Neural progenitor cell (in vitro differentiated cells): ENCODE measurements around the gene MRPS25. TPM values are rescaled to one million over a fixed set of nuclear protein-coding genes. Genes with fewer than 3 reads are reported as not detected.

ENCODE experiments used
- DNase-seq: peaks from one replicate; pipeline ENCODE4 v3.0.0-alpha.2; 2016; ENCODE audit warnings: low spot score
- H2AFZ ChIP-seq: fragments of 200-600 bp; sonication (generic); replicated peaks from 2 replicates; pipeline ENCODE4 v1.6.1; 2016; ENCODE audit warnings: antibody characterized with exemption
- H3F3A ChIP-seq: fragments of 200-600 bp; sonication (generic); 2 replicates; pipeline ENCODE4 v1.6.1; 2016; ENCODE audit warnings: antibody characterized with exemption, low read depth
- H3K27ac ChIP-seq: fragments of 200-600 bp; sonication (generic); 2 replicates; pipeline ENCODE4 v1.5.1; 2016; ENCODE audit warnings: mild to moderate bottlenecking
- H3K27me3 ChIP-seq: fragments of 200-600 bp; sonication (generic); 2 replicates; pipeline ENCODE4 v1.6.1; 2016; ENCODE audit warnings: mild to moderate bottlenecking, moderate library complexity
- H3K36me3 ChIP-seq: fragments of 200-600 bp; sonication (generic); 2 replicates; pipeline ENCODE4 v1.5.1; 2016
- H3K4me1 ChIP-seq: fragments of 200-600 bp; sonication (generic); 2 replicates; pipeline ENCODE4 v1.6.1; 2016; ENCODE audit warnings: mixed run types
- H3K4me2 ChIP-seq: fragments of 200-600 bp; sonication (generic); 2 replicates; pipeline ENCODE4 v1.6.1; 2016
- H3K4me3 ChIP-seq: fragments of 200-600 bp; sonication (generic); 2 replicates; pipeline ENCODE4 v1.5.1; 2016
- H3K79me2 ChIP-seq: fragments of 200-600 bp; sonication (generic); 2 replicates; pipeline ENCODE4 v1.6.1; 2016; ENCODE audit warnings: low read depth
- H3K9ac ChIP-seq: fragments of 200-600 bp; sonication (generic); 2 replicates; pipeline ENCODE4 v1.6.1; 2016
- H3K9me3 ChIP-seq: fragments of 200-600 bp; sonication (generic); 2 replicates; pipeline ENCODE4 v1.5.1; 2016; ENCODE audit warnings: low read depth
- H4K20me1 ChIP-seq: fragments of 200-600 bp; sonication (generic); 2 replicates; pipeline ENCODE4 v1.6.1; 2016; ENCODE audit warnings: low read depth
- H3K27ac Mint-ChIP-seq: 3 replicates; pipeline ENCODE4 v1.8.0; 2021; ENCODE audit warnings: mixed read lengths
- H3K27me3 Mint-ChIP-seq: 2 replicates; pipeline ENCODE4 v1.8.0; 2022; ENCODE audit warnings: low read depth, mild to moderate bottlenecking, inconsistent platforms, moderate library complexity, mixed read lengths; ENCODE audit not compliant: insufficient read depth
- H3K36me3 Mint-ChIP-seq: 3 replicates; pipeline ENCODE4 v1.8.0; 2021; ENCODE audit warnings: mixed read lengths
- H3K4me1 Mint-ChIP-seq: 3 replicates; pipeline ENCODE4 v1.8.0; 2021; ENCODE audit warnings: mixed read lengths
- H3K4me3 Mint-ChIP-seq: 3 replicates; pipeline ENCODE4 v1.8.0; 2021; ENCODE audit warnings: mild to moderate bottlenecking, moderate library complexity, mixed read lengths
- H3K9me3 Mint-ChIP-seq: 3 replicates; pipeline ENCODE4 v1.8.0; 2020; ENCODE audit warnings: mixed read lengths
- CTCF ChIP-seq: fragments of 200-600 bp; sonication (generic); IDR thresholded peaks from 2 replicates; pipeline ENCODE4 v1.5.1; 2017; ENCODE audit warnings: antibody characterized with exemption, mild to moderate bottlenecking
- EZH2 ChIP-seq: fragments of 200-600 bp; sonication (generic); IDR thresholded peaks from 2 replicates; pipeline ENCODE4 v1.6.1; 2017; ENCODE audit warnings: antibody characterized with exemption, mild to moderate bottlenecking, moderate library complexity
- EZH2phosphoT487 ChIP-seq: fragments of 200-600 bp; sonication (generic); IDR thresholded peaks from 2 replicates; pipeline ENCODE4 v1.6.1; 2017; ENCODE audit warnings: antibody characterized with exemption
- total RNA-seq: library from RNA; depleted of rRNA; stranded (reverse); fragments of >200 nt; gene quantifications from 2 replicates; pipeline ENCODE4 v1.2.3, GENCODE V29; 2015; ENCODE audit warnings: low replicate concordance

Gene MRPS25
- total RNA-seq, result 24.3 and 28.9 TPM in 2 replicates

DNA sequence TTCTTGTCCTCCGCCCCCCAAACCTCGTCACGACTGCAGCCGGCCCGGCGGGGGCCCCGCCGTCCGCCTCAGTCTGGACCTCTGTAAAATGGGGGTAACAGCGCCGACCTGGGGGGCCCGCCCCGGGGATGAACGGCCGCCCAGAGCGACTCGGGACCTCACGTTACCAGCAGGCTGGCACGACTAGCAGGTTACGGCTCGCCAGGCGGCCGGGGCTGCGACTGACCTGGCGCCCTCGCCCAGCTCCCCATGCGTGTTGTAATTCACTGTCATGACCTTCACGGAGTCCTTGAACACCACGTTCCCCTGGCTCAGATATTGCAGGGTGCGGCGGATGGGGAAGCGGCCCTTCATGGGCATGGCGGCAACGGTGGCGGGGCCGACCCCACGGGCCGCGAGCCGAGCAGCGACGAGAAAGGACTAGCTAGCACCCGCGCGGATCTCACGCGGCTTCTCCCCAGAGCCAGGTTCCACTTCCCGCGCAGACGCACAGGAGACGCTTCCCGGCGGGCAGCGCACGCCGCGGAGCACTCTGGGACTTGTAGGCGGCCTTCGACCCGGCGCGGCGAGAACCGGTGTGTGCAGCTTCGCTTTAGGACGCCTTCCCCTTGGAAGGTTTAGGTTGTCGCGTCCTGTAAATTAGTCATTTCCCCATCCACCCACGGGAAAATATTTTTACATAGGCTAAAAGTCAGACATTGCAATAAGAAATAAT is at the start of gene MRPS25:
Gene MRPS25, minus strand, starts transcription at position 481 of the 715 bp plus-strand sequence. Its CDS starts 121 bp downstream, at position 360.
- H3K36me3 Mint-ChIP-seq, result peaks cover 15% of the 10 kb centered on the region
- peaks cover 6% of the 10 kb centered on the region for H3K9me3 Mint-ChIP-seq
- TF ChIP-seq CTCF, result no peak
- H3K36me3 ChIP-seq, result no peaks in the 10 kb centered on the region
- H3K4me1 ChIP-seq, result peaks cover 14% of the 10 kb centered on the region
- H3K4me2 ChIP-seq, result peak within 1 kb of the TSS; percentile 86
- H3K27me3 Mint-ChIP-seq, result peaks cover 6% of the 10 kb centered on the region
- no peaks in the 10 kb centered on the region for H3F3A ChIP-seq
- DNase-seq, result peak; percentile 93
- H3K4me3 Mint-ChIP-seq, result peak within 1 kb of the TSS; percentile 96
- H3K9ac ChIP-seq, result peak within 1 kb of the TSS; percentile 72
- no peaks in the 10 kb centered on the region for H4K20me1 ChIP-seq
- peak within 1 kb of the TSS; percentile 81 for H3K4me3 ChIP-seq
- peak within 1 kb of the TSS; percentile 95 for H2AFZ ChIP-seq
- H3K79me2 ChIP-seq, result peaks cover 33% of the 10 kb centered on the region
- peaks cover 11% of the 10 kb centered on the region for H3K27me3 ChIP-seq
- H3K4me1 Mint-ChIP-seq, result peaks cover 18% of the 10 kb centered on the region
- H3K27ac Mint-ChIP-seq, result peak within 1 kb of the TSS; percentile 92
- H3K27ac ChIP-seq, result no peak within 1 kb of the TSS
- no peaks in the 10 kb centered on the region for H3K9me3 ChIP-seq

DNA sequence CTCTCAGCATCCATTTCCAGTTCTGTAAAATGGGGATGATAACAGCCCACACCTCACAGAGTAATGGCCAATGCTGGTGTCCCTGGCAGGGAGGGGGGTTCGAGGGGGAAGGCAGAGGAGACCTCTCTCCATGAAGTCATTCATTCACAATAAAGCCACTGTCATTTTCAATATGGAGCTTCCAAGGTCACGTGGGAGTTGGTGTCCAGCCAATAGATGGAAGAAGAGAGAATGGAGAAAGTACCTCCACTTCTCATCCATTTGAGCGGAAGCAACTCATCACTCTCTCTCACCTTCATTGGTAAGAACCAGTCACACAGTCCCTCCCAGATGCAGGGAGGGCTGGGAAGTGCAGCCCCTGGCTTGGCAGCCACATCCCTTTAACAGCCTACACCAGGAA is 48.8 kb upstream of the MRPS25 start:
- no peak overlapping the region for H3K27ac ChIP-seq
- TF ChIP-seq EZH2phosphoT487 (no peak), CTCF (no peak), EZH2 (no peak)
- peaks cover 18% of the 10 kb centered on the region for H3K4me1 Mint-ChIP-seq
- H3K4me3 ChIP-seq, result no peak overlapping the region
- no peaks in the 10 kb centered on the region for H3K36me3 ChIP-seq
- peak overlapping the region; percentile 62 for H3K4me2 ChIP-seq
- H3K79me2 ChIP-seq, result no peaks in the 10 kb centered on the region
- no peaks in the 10 kb centered on the region for H3K9me3 ChIP-seq
- H3K27ac Mint-ChIP-seq, result no peak overlapping the region
- H3F3A ChIP-seq, result no peaks in the 10 kb centered on the region
- no peaks in the 10 kb centered on the region for H3K9me3 Mint-ChIP-seq
- peaks cover 10% of the 10 kb centered on the region for H3K4me1 ChIP-seq
- H2AFZ ChIP-seq, result no peak overlapping the region
- no peaks in the 10 kb centered on the region for H4K20me1 ChIP-seq
- no peak overlapping the region for H3K9ac ChIP-seq
- H3K36me3 Mint-ChIP-seq, result no peaks in the 10 kb centered on the region
- H3K4me3 Mint-ChIP-seq, result no peak overlapping the region
- DNase-seq, result no peak
- peaks cover 8% of the 10 kb centered on the region for H3K27me3 ChIP-seq
- peaks cover 6% of the 10 kb centered on the region for H3K27me3 Mint-ChIP-seq

DNA sequence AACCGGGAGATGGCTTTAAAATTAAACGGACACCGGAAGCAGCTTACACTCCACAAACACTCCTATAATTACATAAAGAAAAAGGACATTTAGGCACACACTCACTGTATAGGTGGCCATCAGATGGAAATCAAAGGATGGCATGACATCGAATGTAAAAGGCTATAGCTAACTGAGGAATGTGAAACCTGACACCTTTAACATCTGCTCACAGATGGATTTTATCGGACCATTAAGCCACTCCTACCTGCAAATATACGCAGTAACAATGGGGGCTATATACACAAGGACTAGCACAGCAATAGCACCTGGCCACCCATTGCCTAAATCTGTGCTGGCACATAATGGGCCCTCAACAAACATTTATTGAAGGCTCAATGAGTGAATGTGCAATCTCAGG is 48.4 kb upstream of the MRPS25 start:
- peaks cover 18% of the 10 kb centered on the region for H3K4me1 Mint-ChIP-seq
- H3K9me3 Mint-ChIP-seq, result no peaks in the 10 kb centered on the region
- no peaks in the 10 kb centered on the region for H3K36me3 ChIP-seq
- H3K79me2 ChIP-seq, result no peaks in the 10 kb centered on the region
- no peak overlapping the region for H3K27ac ChIP-seq
- DNase-seq, result no peak
- no peak overlapping the region for H3K4me2 ChIP-seq
- H3F3A ChIP-seq, result no peaks in the 10 kb centered on the region
- TF ChIP-seq CTCF, result no peak
- TF ChIP-seq EZH2, result no peak
- no peak for TF ChIP-seq EZH2phosphoT487
- no peaks in the 10 kb centered on the region for H4K20me1 ChIP-seq
- no peak overlapping the region for H3K27ac Mint-ChIP-seq
- no peak overlapping the region for H3K4me3 ChIP-seq
- no peak overlapping the region for H2AFZ ChIP-seq
- no peaks in the 10 kb centered on the region for H3K9me3 ChIP-seq
- peaks cover 10% of the 10 kb centered on the region for H3K4me1 ChIP-seq
- no peaks in the 10 kb centered on the region for H3K36me3 Mint-ChIP-seq
- H3K4me3 Mint-ChIP-seq, result no peak overlapping the region
- H3K9ac ChIP-seq, result no peak overlapping the region
- H3K27me3 Mint-ChIP-seq, result peaks cover 9% of the 10 kb centered on the region
- peaks cover 4% of the 10 kb centered on the region for H3K27me3 ChIP-seq
